Right cardiac atrium (tissue), 5 donors: ENCODE results near the gene DNASE1L1. TPM values are rescaled to one million over a fixed set of nuclear protein-coding genes. Genes with fewer than 3 reads are reported as not detected.

Experiments
- ATAC-seq, 2 donors: fragments of 200-7000 bp; cut with Tn5 transposase; one replicate each; pipeline versions ENCODE4 v1.8.0 to v1.9.1; 2020; ENCODE audit warnings: moderate library complexity in 2 of 2, mild to moderate bottlenecking in 1 of 2
- DNase-seq, 3 donors: peaks; one replicate each; pipeline ENCODE4 v3.0.0-alpha.2; 2020
- H3K27ac ChIP-seq: one replicate; pipeline ENCODE4 v1.5.1; 2013; ENCODE audit warnings: mild to moderate bottlenecking, low read length, control low read depth, moderate library complexity
- H3K27me3 ChIP-seq: one replicate; pipeline ENCODE4 v1.6.1; 2013; ENCODE audit not compliant: control insufficient read depth, insufficient read depth
- H3K4me1 ChIP-seq: one replicate; pipeline ENCODE4 v1.6.1; 2013; ENCODE audit warnings: low read length; ENCODE audit not compliant: control insufficient read depth, insufficient read depth
- H3K4me3 ChIP-seq: one replicate; pipeline ENCODE4 v1.5.1; 2013; ENCODE audit warnings: low read length, control low read depth
- H3K9me3 ChIP-seq: one replicate; pipeline ENCODE4 v1.6.1; 2013; ENCODE audit warnings: low read length; ENCODE audit not compliant: control insufficient read depth
- WGBS: extraction: QIAGEN DNeasy Blood & Tissue Kit; methylation state at CpG from one replicate; pipeline ENCODE4 v1.1.7; 2013; 5-methylcytosine and 5-hydroxymethylcytosine counted together
- intact Hi-C, 4 donors: fragments of 100-400 bp; cut with DNase I; formaldehyde crosslinking; loops; one replicate each; pipeline versions ENCODE4 v1.11.0 to v1.14.0; 2022 to 2023
- polyA plus RNA-seq: library from polyadenylated mRNA; stranded (reverse); fragments of 200-250 nt; gene quantifications from one replicate; pipeline ENCODE4 v1.2.3, GENCODE V29; 2013
- total RNA-seq, 4 donors: library from RNA; stranded (reverse); fragmentation: NEBNext Ultra II Directional; extraction: Animal tissue kit (Norgen Biotek cat#: 25700); gene quantifications; one replicate each; pipeline ENCODE4 v1.2.1, GENCODE V29; 2021
- donor health status: healthy with polysubstance abuse.
- donor health status: DM: no; HTN: yes; CAD: no.
- donor health status: DM: no; HTN: no; CAD: no.
- donor health status: DM: no; HTN: yes; CAD: no; lungs with severe emphysema.
- donor health status: DM: yes; HTN: yes; CAD: no.

The DNASE1L1 gene
- total and polyA plus RNA-seq, 5 donors, result 47.3 to 60.5 (median 52.0) TPM

DNA sequence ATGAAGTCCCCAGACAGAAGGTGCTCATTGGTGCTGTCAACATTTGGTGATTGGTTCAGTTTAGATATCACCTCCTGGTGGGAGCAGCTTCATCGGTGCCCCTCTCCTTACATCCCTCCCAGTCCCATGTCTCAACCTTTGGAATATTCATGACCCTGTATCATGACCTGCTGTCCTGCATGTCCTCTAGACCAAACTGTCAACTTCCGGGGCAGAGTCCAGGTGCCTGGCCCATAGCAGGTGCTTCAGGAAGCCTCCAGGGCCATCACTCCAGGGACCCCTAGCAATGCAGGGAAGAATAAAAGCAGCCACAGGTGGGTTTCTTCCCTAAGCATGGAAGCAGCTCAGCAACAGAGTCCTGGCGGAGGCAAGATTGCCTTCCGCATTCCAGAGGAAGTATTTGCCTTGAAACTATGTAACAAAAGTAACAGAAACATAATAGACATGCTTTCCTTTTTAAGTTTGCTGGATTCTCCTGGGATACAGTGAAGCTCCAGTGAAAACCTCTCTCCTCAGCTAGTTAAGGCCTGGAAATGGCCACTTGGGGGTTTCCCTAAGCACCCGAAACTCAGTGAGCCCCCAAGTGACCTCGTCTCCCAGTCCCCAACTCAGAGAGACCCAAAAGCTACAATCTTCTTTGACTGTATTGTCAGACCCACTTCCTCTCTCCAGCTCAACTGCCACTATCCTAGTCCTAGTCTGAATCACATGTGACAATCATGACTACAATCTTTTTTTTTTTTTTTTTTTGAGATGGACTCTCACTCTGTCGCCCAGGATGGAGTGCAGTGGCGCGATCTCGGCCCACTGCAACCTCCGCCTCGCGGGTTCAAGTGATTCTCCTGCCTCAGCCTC, 18.1 kb upstream of the DNASE1L1 start:
- no peaks in the 10 kb centered on the region for H3K4me1 ChIP-seq
- H3K4me3 ChIP-seq, result no peak overlapping the region
- no peaks in the 10 kb centered on the region for H3K27me3 ChIP-seq
- no peak overlapping the region for H3K27ac ChIP-seq
- no peak for DNase-seq
- ATAC-seq, result no peak
- 88% methylated on average over 13 of the region's 13 CpGs for whole genome bisulfite sequencing
- intact Hi-C loops, result no loop called here
- no peaks in the 10 kb centered on the region for H3K9me3 ChIP-seq

DNA sequence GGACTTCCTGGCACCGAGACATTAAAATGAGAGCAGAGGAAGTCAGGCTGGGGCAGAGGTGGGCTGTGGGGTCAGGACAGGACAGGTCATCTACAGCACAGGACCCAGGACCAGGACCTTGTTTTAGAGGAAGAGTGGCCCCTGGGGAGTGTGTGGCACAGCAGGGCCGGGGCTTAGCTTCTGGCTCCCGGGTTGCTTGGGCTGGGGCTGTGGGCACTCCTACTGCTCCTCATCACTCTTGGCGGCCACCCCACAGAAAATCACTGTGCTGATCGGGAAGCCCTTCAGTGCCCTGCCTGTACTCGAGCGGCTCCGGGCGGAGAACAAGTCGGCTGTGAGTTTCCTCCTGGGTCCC, 11.3 kb upstream of the DNASE1L1 start:
- no peak overlapping the region for H3K4me3 ChIP-seq
- H3K4me1 ChIP-seq, result no peaks in the 10 kb centered on the region
- 54% methylated on average over 10 of the region's 10 CpGs for WGBS
- DNase-seq (no peak), ATAC-seq (peak; percentile 30 to 46)
- H3K27me3 ChIP-seq, result no peaks in the 10 kb centered on the region
- intact Hi-C loops, result no loop called here
- H3K9me3 ChIP-seq, result no peaks in the 10 kb centered on the region
- peak overlapping the region; percentile 85 for H3K27ac ChIP-seq

GRCh38 chrX:154419688-154420401, 10.8 kb upstream of the DNASE1L1 start:
- intact Hi-C loops, result no loop called here
- DNase-seq (peak in 1 of 3 donors; percentile 41), ATAC-seq (peak; percentile 86 to 90)
- no peak overlapping the region for H3K4me3 ChIP-seq
- 52% methylated on average over 19 of the region's 19 CpGs for WGBS
- H3K27me3 ChIP-seq, result no peaks in the 10 kb centered on the region
- no peaks in the 10 kb centered on the region for H3K4me1 ChIP-seq
- H3K27ac ChIP-seq, result peak overlapping the region; percentile 85
- H3K9me3 ChIP-seq, result no peaks in the 10 kb centered on the region

DNA sequence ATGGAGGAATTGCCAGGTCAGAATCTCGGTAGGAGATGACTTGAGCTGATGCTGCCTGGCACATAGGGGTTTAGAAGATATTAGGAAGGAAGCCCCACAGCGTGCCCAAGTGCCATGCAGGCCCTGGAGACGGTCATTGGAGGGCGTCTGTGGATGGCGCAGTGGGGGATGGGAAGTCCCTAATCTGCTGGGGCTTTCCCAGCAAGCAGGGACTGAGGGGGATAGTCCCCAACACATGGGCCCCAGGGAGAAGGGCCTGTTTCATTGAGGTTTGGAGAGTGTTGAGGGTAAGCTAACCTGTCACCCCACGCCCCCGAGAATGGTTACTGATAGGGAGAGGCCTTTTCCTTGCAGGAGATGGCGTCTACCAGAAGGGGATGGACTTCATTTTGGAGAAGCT, 10.1 kb upstream of the DNASE1L1 start:
- no peak for ATAC-seq
- Histone ChIP-seq H3K4me3 (no peak overlapping the region), H3K9me3 (no peaks in the 10 kb centered on the region), H3K27me3 (no peaks in the 10 kb centered on the region), H3K27ac (peak overlapping the region; percentile 53), H3K4me1 (no peaks in the 10 kb centered on the region)
- 85% methylated on average over 8 of the region's 8 CpGs for WGBS
- DNase-seq, result no peak
- intact Hi-C loops, result no loop called here

GRCh38 chrX:154417157-154417556, 8.1 kb upstream of the DNASE1L1 start:
- ATAC-seq (no peak), DNase-seq (no peak)
- Histone ChIP-seq H3K4me3 (no peak overlapping the region), H3K27me3 (no peaks in the 10 kb centered on the region), H3K4me1 (no peaks in the 10 kb centered on the region), H3K9me3 (no peaks in the 10 kb centered on the region), H3K27ac (no peak overlapping the region)
- 79% methylated on average over 7 of the region's 7 CpGs for WGBS
- intact Hi-C loops, result no loop called here

- intact Hi-C loops, result no loop called here
- WGBS, result 83% methylated on average over 8 of the region's 8 CpGs
- H3K4me3 ChIP-seq, result no peak overlapping the region
- no peak for ATAC-seq
- H3K4me1 ChIP-seq, result no peaks in the 10 kb centered on the region
- peak overlapping the region; percentile 37 for H3K27ac ChIP-seq
- DNase-seq, result no peak
- H3K27me3 ChIP-seq, result no peaks in the 10 kb centered on the region
- H3K9me3 ChIP-seq, result no peaks in the 10 kb centered on the region
Measured at GRCh38 chrX:154413142-154413541, 4.1 kb upstream of the DNASE1L1 start.

GRCh38 chrX:154412468-154412867, 3.4 kb upstream of the DNASE1L1 start:
- Histone ChIP-seq H3K27ac (peak overlapping the region; percentile 85), H3K9me3 (no peaks in the 10 kb centered on the region), H3K27me3 (no peaks in the 10 kb centered on the region), H3K4me1 (no peaks in the 10 kb centered on the region), H3K4me3 (peak overlapping the region; percentile 70)
- WGBS, result 29% methylated on average over 4 of the region's 4 CpGs
- intact Hi-C loops, result no loop called here
- peak; percentile 61 to 69 (median 62) for DNase-seq
- ATAC-seq, result peak; percentile 30 to 73

GRCh38 chrX:154411981-154412340, 2.9 kb upstream of the DNASE1L1 start:
- Histone ChIP-seq H3K27me3 (no peaks in the 10 kb centered on the region), H3K9me3 (no peaks in the 10 kb centered on the region), H3K27ac (peak overlapping the region; percentile 85), H3K4me3 (peak overlapping the region; percentile 70), H3K4me1 (no peaks in the 10 kb centered on the region)
- WGBS, result under 1% methylated on average over 29 of the region's 29 CpGs
- intact Hi-C loops, result no loop called here
- ATAC-seq (peak; percentile 75 to 76), DNase-seq (peak; percentile 72 to 88 (median 88))

DNA sequence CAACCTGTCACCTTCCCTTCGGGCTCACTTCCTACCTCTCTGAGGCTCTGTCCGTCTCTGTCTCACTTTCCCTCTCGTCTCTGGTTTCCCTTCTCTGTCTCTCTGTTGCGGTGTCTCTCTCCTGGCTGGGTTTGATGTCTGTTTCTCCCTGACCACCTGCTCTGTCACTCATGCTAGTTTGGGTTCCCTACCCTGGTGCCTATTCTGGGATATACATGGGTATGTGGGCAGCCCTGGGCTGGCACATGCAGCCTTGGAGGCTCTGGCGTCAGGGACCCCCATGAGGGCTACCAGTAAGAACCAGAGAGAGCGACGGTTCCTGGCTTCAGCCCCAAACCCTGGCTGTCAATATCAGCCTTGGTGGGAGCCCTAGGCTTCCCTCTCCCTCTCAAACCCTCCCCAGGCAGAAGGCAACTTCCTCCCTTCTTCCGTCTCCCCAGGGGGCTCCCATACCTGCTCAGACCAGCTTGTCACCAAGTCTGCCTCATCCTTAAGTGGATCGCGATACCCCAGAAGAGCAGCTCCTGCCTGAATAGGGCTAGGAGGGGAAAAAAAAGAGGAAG, 314 bp downstream of the DNASE1L1 start:
- intact Hi-C loops, result loop anchor here in 1 of 4 donors (10.0 kb wide), 1 partner anchor 106 kb away; the partner anchor contains the start of gene FAM3A
- no peak for ATAC-seq

DNA sequence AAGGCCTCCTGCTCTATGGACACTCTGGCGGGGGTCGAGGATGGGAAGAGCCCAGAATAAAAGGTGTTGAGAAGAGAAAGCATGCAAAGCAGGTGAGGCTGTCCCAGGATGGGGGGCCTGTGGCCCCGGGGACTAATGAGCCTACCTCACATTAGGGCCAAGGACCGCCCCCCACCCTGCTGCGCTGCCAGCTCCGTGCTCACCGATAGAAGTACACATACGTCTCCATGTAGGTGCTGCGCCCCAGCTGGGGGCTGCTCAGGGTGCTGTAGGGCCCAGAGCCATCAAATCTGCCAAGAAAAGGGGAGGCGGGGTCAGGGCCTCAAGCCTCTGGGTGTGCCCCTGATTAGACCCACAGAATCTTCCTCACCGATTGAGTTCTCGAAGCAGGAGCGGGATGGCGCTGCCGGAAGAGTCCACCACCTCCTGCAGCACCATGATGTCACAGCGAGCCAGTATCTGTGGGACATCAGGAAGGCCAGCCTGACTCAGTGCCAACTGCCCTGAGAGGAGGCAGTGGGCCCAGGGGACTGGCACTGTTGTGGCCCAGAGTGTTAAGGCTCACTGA, 4.3 kb downstream of the DNASE1L1 start:
- Histone ChIP-seq H3K9me3 (no peaks in the 10 kb centered on the region), H3K4me3 (no peak overlapping the region), H3K27me3 (no peaks in the 10 kb centered on the region), H3K4me1 (peaks cover 2% of the 10 kb centered on the region), H3K27ac (no peak overlapping the region)
- intact Hi-C loops, result loop anchor here in 1 of 4 donors (10.0 kb wide), 1 partner anchor 110 kb away; the partner anchor contains the start of gene FAM3A
- 89% methylated on average over 16 of the region's 16 CpGs for WGBS
- ATAC-seq (no peak), DNase-seq (no peak)

More for the DNA sequence above, 314 bp downstream of the DNASE1L1 start:
- 43% methylated on average over 10 of the region's 10 CpGs for WGBS
- no peaks in the 10 kb centered on the region for H3K9me3 ChIP-seq
- peak overlapping the region; percentile 68 for H3K27ac ChIP-seq
- H3K27me3 ChIP-seq, result no peaks in the 10 kb centered on the region
- H3K4me3 ChIP-seq, result peak overlapping the region; percentile 37
- no peak for DNase-seq
- H3K4me1 ChIP-seq, result no peaks in the 10 kb centered on the region
